NCI-H526 treated with DMSO at 0.1 percent for 48 hours (cell line): ENCODE measurements around the gene OR51V1.
"Not testable (repeated sequence)": the region's sequence is repeated elsewhere in the genome, so short reads cannot be mapped to it uniquely, and the experiment has no call there.

Source experiments
- DNase-seq: peaks from one replicate; lab custom pipeline; 2025; lab: John Stamatoyannopoulos, UW

Gene OR51V1

GRCh38 chr11:5230266-5230665 lies 29.8 kb upstream of the OR51V1 start:
- DNase-seq: no peak

DNA sequence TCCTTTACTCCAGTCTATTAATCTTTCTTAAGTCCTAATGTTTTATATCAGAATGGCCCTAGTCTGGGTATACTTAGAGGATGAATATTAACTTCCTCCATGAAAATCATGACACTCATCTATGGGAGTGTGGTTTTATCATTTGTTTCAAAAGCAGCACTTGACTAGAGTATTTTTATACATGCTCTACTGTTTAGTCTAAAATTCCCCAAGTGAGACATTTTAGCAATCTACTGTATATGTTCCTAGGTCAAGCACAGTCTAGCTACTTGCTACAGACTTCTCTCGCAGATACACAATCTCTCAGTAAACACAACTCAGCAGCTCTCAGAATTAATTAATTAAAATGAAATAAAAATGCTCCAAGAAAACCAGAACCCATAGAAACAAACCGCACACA lies 29.3 kb upstream of the OR51V1 start:
- DNase-seq: no peak

DNA sequence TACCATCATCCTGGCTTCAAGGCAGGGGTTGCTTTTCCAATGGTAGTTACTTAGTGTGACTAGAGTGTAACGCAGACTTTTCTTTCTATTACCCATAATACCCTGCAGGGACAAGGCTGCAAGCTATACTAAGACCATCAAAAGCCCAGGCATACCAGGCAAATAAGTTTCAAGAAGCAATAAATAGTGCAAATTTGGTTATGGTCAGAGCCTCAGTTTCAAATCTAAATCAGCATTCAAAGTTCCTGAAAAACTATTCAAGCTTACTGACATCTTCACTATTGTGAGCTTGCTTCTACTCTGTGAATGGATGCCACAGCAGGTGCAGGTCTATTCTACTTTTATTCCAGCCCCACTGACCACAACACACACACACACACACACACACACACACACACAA lies 28.9 kb upstream of the OR51V1 start:
- no peak for DNase-seq

- DNase-seq: no peak
These were observed 27.6 kb upstream of the OR51V1 start for GRCh38 chr11:5228124-5228523.

DNA sequence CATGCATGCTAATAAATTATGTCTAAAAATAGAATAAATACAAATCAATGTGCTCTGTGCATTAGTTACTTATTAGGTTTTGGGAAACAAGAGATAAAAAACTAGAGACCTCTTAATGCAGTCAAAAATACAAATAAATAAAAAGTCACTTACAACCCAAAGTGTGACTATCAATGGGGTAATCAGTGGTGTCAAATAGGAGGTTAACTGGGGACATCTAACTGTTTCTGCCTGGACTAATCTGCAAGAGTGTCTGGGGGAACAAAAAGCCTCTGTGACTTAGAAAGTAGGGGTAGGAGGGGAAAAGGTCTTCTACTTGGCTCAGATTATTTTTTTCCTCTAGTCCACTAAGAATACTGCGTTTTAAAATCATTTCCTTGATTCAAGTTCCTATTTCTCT lies 27.2 kb upstream of the OR51V1 start:
- DNase-seq: no peak

- peak; percentile 32 for DNase-seq
These were observed 26.3 kb upstream of the OR51V1 start, which contains the start of gene HBB for GRCh38 chr11:5226732-5227310. Gene HBB, minus strand, starts transcription at chr11:5227071. Its CDS starts 50 bp downstream, at chr11:5227021.

GRCh38 chr11:5225480-5225871 lies 25.0 kb upstream of the OR51V1 start:
- no peak for DNase-seq

DNA sequence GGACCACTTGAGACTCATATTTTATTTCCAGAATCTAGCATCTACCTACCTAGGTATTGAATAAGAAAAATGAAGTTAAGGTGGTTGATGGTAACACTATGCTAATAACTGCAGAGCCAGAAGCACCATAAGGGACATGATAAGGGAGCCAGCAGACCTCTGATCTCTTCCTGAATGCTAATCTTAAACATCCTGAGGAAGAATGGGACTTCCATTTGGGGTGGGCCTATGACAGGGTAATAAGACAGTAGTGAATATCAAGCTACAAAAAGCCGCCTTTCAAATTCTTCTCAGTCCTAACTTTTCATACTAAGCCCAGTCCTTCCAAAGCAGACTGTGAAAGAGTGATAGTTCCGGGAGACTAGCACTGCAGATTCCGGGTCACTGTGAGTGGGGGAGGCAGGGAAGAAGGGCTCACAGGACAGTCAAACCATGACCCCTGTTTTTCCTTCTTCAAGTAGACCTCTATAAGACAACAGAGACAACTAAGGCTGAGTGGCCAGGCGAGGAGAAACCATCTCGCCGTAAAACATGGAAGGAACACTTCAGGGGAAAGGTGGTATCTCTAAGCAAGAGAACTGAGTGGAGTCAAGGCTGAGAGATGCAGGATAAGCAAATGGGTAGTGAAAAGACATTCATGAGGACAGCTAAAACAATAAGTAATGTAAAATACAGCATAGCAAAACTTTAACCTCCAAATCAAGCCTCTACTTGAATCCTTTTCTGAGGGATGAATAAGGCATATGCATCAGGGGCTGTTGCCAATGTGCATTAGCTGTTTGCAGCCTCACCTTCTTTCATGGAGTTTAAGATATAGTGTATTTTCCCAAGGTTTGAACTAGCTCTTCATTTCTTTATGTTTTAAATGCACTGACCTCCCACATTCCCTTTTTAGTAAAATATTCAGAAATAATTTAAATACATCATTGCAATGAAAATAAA lies 24.3 kb upstream of the OR51V1 start:
- DNase-seq: no peak

DNA sequence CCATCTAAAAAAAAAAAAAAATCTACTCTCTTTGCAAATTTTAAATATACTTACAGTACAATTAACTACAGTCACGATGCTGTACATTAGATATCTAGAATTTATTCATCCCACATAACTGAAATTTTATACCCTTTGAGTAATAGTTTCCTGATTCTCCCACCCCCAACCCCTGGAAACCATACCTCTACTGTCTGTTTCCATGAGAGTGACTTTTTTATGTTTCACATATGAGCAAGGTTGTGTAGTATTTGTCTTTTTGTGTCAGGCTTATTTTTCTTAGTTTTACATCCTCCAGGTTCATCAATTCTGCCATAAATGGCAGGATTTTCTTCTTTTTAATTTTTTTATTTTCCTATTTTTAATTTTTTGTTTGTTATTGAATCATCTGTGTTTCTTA lies 23.2 kb upstream of the OR51V1 start:
- DNase-seq: no peak

GRCh38 chr11:5223146-5223545 lies 22.7 kb upstream of the OR51V1 start:
- DNase-seq: no peak

- no peak for DNase-seq
These were observed 9.9 kb upstream of the OR51V1 start for GRCh38 chr11:5210376-5210885.

DNA sequence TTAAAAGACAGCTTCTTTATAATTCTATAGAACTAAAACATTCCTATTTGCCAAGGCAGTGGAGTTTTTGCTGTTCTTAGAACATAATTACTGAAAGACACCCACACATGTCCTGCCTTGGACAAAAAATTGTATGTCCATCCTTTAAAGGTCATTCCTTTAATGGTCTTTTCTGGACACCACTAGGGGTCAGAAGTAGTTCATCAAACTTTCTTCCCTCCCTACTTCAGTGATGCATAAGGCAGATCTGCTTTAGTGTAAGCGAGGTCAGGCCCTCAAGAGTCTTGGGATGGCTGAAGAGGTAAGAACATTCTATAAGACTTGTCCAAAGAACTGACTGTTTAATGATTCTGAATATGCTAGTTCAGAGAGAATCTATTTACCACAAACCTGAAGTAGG lies 4.3 kb upstream of the OR51V1 start:
- no peak for DNase-seq

DNA sequence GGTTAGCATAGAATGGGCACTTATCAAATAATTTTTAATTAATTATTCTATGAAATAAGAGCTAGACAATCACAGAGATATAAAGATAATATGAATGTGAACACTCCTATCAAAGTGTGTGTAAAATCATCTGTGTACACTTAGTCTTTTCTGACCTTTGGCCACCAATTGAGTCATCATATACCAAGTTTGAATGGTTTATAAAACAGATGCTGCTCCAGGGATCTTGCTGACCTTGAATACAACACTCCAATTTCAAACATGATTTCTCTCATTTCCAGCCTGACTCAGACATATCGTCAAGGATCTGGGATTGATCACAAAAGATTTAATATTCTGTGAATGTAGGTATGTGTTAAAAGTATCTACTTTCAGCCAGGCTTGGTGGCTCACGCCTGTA lies 2.9 kb upstream of the OR51V1 start:
- DNase-seq: no peak

- no peak for DNase-seq
These were observed 2.2 kb downstream of the OR51V1 start for GRCh38 chr11:5198285-5198684.

DNA sequence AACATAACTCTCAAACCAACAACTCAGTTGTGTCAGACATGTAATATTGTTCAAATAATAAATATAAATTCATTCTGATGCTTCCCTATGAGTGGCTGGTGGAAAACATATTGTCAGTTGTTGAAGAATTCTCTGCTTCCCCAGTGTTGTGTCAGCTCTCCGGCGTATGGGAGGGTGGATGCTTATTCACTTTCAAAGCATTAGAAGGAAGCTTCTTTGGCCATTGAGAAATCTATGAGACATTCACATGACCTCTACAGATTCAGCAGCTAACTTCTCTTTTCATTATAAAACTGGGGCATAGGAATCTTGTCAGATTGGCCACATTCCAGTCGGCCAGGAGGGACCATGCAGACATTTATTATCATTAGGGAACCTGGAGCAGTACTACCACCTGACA lies 2.9 kb downstream of the OR51V1 start:
- DNase-seq: no peak

DNA sequence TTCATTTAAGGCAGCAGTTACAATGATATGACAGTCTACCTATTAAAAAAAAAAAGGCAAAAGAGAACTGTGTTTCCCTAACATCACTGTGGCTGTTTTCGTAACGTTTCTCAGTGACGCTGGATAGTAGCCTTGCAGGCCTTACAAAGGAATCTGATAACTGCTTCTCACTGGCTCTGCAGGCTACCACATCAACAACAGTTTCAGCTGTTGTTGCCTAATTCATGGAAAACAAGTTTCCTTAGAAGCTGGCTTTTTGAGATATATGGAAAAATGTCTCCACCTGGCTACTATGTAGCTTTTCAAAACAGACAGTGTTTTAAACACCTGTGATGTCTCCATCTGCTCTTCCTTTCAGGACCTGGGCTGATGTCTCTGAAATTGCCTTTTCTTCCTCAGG lies 3.8 kb downstream of the OR51V1 start:
- DNase-seq: no peak

DNA sequence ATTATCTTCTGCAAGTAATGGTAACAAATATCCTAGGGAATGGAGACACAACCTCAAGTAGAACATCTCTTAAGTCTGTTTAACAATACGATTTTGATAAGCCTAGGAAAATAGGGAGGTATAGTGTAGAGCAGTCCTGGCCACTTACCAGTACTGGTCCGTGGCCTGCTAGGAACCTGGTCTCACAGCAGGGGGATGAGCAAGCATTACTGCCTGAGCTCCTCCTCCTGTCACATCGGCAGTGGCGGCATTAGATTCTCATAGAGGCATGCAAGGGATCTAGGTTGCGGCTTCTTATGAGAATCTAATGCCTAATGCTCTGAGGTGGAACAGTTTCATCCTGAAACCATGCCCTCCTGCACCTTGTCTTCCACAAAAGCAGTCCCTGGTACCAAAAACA lies 4.4 kb downstream of the OR51V1 start:
- DNase-seq: no peak

DNA sequence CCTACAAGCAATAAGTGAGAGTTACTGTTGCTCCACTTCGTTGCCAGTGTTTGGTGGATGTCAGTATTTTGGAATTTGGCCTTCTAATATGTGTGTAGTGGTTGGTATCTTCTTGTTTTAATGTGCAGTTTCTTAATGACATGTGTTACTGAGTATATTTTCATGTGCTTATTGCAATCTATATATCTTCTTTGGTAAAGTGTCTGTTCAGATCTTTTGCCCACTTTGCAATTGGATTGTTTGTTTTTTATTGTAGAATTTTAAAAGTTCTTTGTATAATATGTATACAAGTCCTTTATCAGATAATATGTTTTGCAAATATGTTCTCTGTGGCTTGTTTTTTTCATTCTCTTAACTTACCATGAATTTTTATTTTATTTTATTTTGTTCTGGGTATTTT lies 7.7 kb downstream of the OR51V1 start:
- DNase-seq: no peak

DNA sequence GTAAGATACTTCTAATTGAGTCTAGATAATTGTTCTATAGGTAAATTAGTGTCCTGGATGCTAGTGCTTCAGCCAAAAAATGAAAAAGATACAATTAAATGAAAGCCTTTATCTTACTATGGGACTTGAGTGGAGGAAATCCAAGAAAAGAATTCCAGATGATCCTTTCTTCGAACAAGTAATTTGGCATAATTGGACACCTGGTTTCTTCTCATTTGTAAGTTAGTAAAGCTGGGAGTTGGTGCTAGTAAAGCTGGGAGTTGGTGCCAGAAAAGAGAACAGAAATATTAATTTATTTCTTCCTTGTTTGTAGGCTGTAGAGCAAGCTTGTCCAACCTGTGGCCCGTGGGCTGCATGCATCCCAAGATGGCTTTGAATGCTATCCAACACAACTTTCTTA lies 12.3 kb downstream of the OR51V1 start:
- DNase-seq: no peak

DNA sequence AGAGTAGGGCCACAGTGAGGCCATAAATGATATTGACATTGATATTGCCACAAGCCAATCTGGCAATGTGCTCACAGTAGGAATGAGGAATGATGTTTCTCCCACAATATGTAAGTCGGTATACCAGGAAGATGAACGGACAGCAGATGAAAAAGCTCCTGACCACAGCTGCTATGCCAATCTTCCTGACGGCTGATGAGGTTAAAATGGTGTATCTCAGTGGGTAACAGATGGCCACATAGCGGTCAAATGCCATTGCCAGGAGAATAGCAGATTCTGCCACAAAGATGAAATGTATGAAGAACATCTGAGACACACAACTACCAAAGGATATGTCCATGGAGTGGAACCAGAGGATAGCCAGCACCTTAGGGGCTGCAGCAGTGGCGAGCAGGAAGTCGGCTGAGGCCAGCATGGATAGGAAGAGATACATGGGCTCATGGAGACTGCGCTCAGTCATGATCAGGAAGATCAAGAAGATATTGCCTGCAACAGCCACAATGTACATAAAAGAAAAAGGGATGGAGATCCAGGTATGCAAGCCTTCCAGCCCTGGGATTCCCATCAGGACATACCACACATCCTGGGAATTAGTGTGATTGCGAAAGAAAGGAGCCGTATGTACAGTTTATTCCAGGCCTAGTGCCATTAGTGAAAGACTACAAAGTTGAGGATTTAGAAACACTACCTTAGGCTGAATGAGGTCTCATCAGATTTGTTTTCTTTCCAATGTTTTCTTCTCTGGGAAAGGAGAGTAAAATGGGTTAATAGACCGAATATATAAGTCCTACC lies 22.2 kb downstream of the OR51V1 start:
- DNase-seq: no peak

GRCh38 chr11:5174934-5175333 lies 25.5 kb downstream of the OR51V1 start:
- DNase-seq: no peak

DNA sequence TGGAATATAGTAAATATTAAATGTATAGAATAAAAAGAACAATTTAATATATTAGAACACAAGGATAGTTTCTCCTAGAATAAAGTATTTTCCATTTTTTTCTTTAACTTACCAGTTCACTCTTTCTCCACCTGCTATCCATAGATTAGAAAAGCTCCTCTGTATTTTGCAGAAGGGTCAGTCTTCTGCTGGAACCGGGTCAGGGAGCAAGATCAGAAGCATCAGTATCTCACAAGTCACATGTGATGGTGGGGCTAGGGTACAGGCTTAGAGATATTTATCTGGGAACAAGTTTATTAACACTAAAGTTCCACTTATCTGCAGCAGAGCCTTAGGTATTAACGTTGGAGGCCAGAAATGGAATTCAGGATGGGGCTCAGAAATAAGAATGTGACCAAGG lies 28.6 kb downstream of the OR51V1 start:
- no peak for DNase-seq

- DNase-seq: not testable (repeated sequence)
These were observed 34.6 kb downstream of the OR51V1 start for GRCh38 chr11:5165898-5166297.
